GM21367 (cell line): Measurements from ENCODE around the gene UVRAG.

Source experiments
- ATAC-seq: cut with Tn5 transposase; IDR thresholded peaks from one replicate; pipeline ENCODE4 v1.9.1; 2021; ENCODE audit not compliant: unreplicated experiment

UVRAG gene

GRCh38 chr11:75814677-75815344 lies at the start of gene UVRAG:
Gene UVRAG, plus strand, starts transcription at chr11:75815210. Its CDS starts 198 bp downstream, at chr11:75815408.
- peak; percentile 65 for ATAC-seq

GRCh38 chr11:75766443-75767227 lies 48.4 kb upstream of the UVRAG start:
- ATAC-seq = no peak

GRCh38 chr11:75767228-75767572 lies 47.8 kb upstream of the UVRAG start:
- ATAC-seq = no peak

- no peak for ATAC-seq
These were observed 47.3 kb upstream of the UVRAG start for GRCh38 chr11:75767793-75768111.

- peak; percentile 67 for ATAC-seq
These were observed 46.7 kb upstream of the UVRAG start, which contains the start of gene DGAT2 for GRCh38 chr11:75768112-75768908. Gene DGAT2, plus strand, starts transcription at chr11:75768778. Its CDS starts 214 bp downstream, at chr11:75768992.

GRCh38 chr11:75768909-75769771 lies 45.9 kb upstream of the UVRAG start:
- no peak for ATAC-seq

GRCh38 chr11:75770102-75770501 lies 44.9 kb upstream of the UVRAG start:
- ATAC-seq = no peak

GRCh38 chr11:75771646-75772410 lies 43.2 kb upstream of the UVRAG start:
- no peak for ATAC-seq

- peak; percentile 79 for ATAC-seq
These were observed 41.2 kb upstream of the UVRAG start for GRCh38 chr11:75773595-75774353.

- no peak for ATAC-seq
These were observed 40.0 kb upstream of the UVRAG start for GRCh38 chr11:75775056-75775455.

- ATAC-seq = no peak
These were observed 38.5 kb upstream of the UVRAG start for GRCh38 chr11:75776546-75776945.

- no peak for ATAC-seq
These were observed 37.4 kb upstream of the UVRAG start for GRCh38 chr11:75777461-75778110.

GRCh38 chr11:75778962-75779361 lies 36.0 kb upstream of the UVRAG start:
- ATAC-seq = no peak

- ATAC-seq = no peak
These were observed 35.0 kb upstream of the UVRAG start for GRCh38 chr11:75779960-75780359.

- no peak for ATAC-seq
These were observed 34.1 kb upstream of the UVRAG start for GRCh38 chr11:75780888-75781287.

- no peak for ATAC-seq
These were observed 33.7 kb upstream of the UVRAG start for GRCh38 chr11:75781296-75781695.

GRCh38 chr11:75781831-75782230 lies 33.2 kb upstream of the UVRAG start:
- no peak for ATAC-seq

- ATAC-seq = no peak
These were observed 32.3 kb upstream of the UVRAG start for GRCh38 chr11:75782540-75783263.
